GM23338 (cell line): ENCODE measurements around the gene DDC. TPM values are rescaled to one million over a fixed set of nuclear protein-coding genes. Genes with fewer than 3 reads are reported as not detected.

Source experiments
- ETS1 ChIP-seq: IDR thresholded peaks from 2 replicates; pipeline ENCODE4 v1.6.1; 2016; ENCODE audit warnings: antibody characterized with exemption
- ZNF114 ChIP-seq: fragments of 250-450 bp; sonication (Bioruptor Pico); IDR thresholded peaks from 2 replicates; pipeline ENCODE4 v1.5.0; 2020; ENCODE audit warnings: mild to moderate bottlenecking, moderate library complexity
- ZNF331 ChIP-seq: fragments of 250-450 bp; sonication (Bioruptor Pico); IDR thresholded peaks from 2 replicates; pipeline ENCODE4 v1.5.0; 2020; ENCODE audit warnings: low read depth, mild to moderate bottlenecking, moderate library complexity
- polyA plus RNA-seq: library from polyadenylated mRNA; unstranded; fragments of >200 nt; fragmentation: Nextera tagmentation; extraction: Ambion mirVana; gene quantifications from 2 replicates; pipeline ENCODE4 v1.2.1, GENCODE V29; 2016
- total RNA-seq: library from RNA; depleted of rRNA; stranded (reverse); fragments of >200 nt; shearing (Covaris generic); gene quantifications from 2 replicates; pipeline ENCODE4 v1.2.3, GENCODE V29; 2014
- TF ChIP-seq, protein P1 (sequence below): fragments of 250-450 bp; sonication (Bioruptor Pico); IDR thresholded peaks from 2 replicates; pipeline ENCODE4 v1.5.0; 2020; ENCODE audit warnings: mild to moderate bottlenecking, moderate library complexity
- TF ChIP-seq, protein P2 (sequence below), 2 experiments: fragments of 200-600 bp in 1 of 2; sonication (generic) in 1 of 2; conservative IDR thresholded peaks; 2 replicates each; pipeline versions ENCODE4 v1.5.1 to v1.6.1; 2016 to 2017; ENCODE audit warnings: antibody characterized with exemption in 2 of 2, low read depth in 2 of 2, mild to moderate bottlenecking in 2 of 2, moderate library complexity in 1 of 2

DDC gene
- total and polyA plus RNA-seq, 2 experiments from 2014 or later, result not detected

DNA sequence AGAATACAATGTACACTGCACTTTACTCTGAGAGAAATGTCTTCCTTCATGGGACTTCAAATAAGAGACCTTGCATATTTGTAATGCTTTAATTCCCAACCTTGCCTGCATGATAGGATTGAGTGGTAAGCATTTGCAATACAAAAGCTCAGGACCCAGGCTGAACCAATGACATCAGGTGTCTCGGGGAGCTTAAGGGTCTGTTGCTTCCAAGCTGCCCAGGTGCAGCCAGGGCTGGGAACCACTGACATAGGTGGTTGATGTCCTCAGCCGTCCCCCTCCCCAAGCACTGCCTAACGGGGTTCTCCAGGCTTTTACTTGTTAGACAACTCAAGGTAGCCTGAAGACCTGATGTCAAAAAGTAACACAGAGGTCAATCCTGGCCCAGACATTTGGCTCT is 144.2 kb downstream of the DDC start (continued):
- TF ChIP-seq, protein P1, sequence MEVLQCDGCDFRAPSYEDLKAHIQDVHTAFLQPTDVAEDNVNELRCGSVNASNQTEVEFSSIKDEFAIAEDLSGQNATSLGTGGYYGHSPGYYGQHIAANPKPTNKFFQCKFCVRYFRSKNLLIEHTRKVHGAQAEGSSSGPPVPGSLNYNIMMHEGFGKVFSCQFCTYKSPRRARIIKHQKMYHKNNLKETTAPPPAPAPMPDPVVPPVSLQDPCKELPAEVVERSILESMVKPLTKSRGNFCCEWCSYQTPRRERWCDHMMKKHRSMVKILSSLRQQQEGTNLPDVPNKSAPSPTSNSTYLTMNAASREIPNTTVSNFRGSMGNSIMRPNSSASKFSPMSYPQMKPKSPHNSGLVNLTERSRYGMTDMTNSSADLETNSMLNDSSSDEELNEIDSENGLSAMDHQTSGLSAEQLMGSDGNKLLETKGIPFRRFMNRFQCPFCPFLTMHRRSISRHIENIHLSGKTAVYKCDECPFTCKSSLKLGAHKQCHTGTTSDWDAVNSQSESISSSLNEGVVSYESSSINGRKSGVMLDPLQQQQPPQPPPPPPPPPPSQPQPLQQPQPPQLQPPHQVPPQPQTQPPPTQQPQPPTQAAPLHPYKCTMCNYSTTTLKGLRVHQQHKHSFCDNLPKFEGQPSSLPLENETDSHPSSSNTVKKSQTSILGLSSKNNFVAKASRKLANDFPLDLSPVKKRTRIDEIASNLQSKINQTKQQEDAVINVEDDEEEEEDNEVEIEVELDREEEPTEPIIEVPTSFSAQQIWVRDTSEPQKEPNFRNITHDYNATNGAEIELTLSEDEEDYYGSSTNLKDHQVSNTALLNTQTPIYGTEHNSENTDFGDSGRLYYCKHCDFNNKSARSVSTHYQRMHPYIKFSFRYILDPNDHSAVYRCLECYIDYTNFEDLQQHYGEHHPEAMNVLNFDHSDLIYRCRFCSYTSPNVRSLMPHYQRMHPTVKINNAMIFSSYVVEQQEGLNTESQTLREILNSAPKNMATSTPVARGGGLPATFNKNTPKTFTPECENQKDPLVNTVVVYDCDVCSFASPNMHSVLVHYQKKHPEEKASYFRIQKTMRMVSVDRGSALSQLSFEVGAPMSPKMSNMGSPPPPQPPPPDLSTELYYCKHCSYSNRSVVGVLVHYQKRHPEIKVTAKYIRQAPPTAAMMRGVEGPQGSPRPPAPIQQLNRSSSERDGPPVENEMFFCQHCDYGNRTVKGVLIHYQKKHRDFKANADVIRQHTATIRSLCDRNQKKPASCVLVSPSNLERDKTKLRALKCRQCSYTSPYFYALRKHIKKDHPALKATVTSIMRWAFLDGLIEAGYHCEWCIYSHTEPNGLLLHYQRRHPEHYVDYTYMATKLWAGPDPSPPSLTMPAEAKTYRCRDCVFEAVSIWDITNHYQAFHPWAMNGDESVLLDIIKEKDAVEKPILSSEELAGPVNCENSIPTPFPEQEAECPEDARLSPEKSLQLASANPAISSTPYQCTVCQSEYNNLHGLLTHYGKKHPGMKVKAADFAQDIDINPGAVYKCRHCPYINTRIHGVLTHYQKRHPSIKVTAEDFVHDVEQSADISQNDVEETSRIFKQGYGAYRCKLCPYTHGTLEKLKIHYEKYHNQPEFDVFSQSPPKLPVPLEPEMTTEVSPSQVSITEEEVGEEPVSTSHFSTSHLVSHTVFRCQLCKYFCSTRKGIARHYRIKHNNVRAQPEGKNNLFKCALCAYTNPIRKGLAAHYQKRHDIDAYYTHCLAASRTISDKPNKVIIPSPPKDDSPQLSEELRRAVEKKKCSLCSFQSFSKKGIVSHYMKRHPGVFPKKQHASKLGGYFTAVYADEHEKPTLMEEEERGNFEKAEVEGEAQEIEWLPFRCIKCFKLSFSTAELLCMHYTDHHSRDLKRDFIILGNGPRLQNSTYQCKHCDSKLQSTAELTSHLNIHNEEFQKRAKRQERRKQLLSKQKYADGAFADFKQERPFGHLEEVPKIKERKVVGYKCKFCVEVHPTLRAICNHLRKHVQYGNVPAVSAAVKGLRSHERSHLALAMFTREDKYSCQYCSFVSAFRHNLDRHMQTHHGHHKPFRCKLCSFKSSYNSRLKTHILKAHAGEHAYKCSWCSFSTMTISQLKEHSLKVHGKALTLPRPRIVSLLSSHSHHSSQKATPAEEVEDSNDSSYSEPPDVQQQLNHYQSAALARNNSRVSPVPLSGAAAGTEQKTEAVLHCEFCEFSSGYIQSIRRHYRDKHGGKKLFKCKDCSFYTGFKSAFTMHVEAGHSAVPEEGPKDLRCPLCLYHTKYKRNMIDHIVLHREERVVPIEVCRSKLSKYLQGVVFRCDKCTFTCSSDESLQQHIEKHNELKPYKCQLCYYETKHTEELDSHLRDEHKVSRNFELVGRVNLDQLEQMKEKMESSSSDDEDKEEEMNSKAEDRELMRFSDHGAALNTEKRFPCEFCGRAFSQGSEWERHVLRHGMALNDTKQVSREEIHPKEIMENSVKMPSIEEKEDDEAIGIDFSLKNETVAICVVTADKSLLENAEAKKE (CRISPR knock-in tag), result no peak
- no peak for TF ChIP-seq ZNF331 (CRISPR knock-in tag)
- TF ChIP-seq ETS1, result no peak
- TF ChIP-seq ZNF114 (CRISPR knock-in tag), result no peak
- TF ChIP-seq, protein P2, sequence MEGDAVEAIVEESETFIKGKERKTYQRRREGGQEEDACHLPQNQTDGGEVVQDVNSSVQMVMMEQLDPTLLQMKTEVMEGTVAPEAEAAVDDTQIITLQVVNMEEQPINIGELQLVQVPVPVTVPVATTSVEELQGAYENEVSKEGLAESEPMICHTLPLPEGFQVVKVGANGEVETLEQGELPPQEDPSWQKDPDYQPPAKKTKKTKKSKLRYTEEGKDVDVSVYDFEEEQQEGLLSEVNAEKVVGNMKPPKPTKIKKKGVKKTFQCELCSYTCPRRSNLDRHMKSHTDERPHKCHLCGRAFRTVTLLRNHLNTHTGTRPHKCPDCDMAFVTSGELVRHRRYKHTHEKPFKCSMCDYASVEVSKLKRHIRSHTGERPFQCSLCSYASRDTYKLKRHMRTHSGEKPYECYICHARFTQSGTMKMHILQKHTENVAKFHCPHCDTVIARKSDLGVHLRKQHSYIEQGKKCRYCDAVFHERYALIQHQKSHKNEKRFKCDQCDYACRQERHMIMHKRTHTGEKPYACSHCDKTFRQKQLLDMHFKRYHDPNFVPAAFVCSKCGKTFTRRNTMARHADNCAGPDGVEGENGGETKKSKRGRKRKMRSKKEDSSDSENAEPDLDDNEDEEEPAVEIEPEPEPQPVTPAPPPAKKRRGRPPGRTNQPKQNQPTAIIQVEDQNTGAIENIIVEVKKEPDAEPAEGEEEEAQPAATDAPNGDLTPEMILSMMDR (conservative IDR thresholded peaks at IDR 0.05; ENCODE audit: low read depth in 2 of 2), result no peak
